Measurements from ENCODE around the gene CA5A.
"Not testable (repeated sequence)": the region's sequence is repeated elsewhere in the genome, so short reads cannot be mapped to it uniquely, and the experiment has no call there.

CA5A gene

DNA sequence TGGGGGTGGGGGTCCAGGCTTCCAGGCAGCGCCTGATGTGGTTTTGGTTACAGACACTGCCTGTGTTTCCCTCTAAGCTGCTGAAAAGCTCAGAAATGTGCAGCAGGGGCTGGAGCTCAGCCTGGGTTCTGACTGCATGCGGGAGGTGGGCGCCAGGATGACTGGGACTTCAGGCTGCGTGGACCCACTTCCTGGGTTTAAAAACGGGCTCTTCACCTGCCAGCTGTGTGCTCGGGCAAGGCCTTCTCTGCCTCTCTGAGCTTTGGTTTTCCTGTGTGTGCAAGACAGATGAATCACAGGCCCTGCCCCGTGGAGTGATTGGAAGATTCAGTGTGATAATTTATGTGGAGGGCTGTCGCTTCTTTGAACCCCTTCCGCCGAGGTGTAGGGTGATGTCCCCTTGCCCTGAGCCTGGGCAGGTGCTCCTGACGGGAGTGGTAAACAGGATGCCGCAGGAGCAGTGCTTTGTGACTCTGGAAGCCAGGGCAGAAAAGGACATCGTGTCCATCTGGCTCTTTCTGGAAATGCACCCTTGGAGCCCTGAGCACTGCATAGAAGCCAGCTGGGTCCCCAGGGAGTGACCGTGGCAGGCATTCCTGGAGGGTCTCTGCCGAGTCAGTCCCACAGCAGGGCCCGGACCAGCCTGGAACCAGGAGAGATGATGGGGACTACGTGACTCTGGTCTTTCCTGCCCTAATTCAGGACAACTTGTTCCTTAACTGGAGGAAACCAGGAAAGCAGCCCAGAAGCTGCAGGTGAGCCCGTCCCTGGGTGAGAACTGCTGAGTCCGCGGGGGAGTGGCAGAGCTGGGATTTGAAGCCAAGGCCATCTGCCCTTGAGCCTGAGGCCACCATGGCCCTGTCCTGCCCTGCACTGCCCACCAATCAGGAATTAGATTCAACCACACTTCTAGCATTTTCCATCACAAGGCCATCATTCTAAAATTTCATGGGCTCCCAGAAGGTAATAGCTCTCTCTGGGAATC, 38.5 kb downstream of the CA5A start:
- peak overlapping the region; percentile 97 for H3K27ac ChIP-seq (ENCODE audit: low read length)
- no peaks in the 10 kb centered on the region for H3K9me3 ChIP-seq (ENCODE audit: insufficient read depth, low read length, severe bottlenecking)
- H4K20me1 ChIP-seq (ENCODE audit: insufficient read depth, low read length) = no peaks in the 10 kb centered on the region
- no peaks in the 10 kb centered on the region for H3K36me3 ChIP-seq (ENCODE audit: insufficient read depth, low read length)
- H3K4me2 ChIP-seq (ENCODE audit: insufficient read depth, low read length) = peak overlapping the region; percentile 62
- H3K9ac ChIP-seq (ENCODE audit: low read depth, low read length) = peak overlapping the region; percentile 56
- no peak overlapping the region for H2AFZ ChIP-seq (ENCODE audit: low read depth, low read length)
- peaks cover 55% of the 10 kb centered on the region for H3K4me1 ChIP-seq (ENCODE audit: insufficient read depth, low read length)
- no peaks in the 10 kb centered on the region for H3K79me2 ChIP-seq (ENCODE audit: insufficient read depth, low read length)
- TF ChIP-seq, protein P1, sequence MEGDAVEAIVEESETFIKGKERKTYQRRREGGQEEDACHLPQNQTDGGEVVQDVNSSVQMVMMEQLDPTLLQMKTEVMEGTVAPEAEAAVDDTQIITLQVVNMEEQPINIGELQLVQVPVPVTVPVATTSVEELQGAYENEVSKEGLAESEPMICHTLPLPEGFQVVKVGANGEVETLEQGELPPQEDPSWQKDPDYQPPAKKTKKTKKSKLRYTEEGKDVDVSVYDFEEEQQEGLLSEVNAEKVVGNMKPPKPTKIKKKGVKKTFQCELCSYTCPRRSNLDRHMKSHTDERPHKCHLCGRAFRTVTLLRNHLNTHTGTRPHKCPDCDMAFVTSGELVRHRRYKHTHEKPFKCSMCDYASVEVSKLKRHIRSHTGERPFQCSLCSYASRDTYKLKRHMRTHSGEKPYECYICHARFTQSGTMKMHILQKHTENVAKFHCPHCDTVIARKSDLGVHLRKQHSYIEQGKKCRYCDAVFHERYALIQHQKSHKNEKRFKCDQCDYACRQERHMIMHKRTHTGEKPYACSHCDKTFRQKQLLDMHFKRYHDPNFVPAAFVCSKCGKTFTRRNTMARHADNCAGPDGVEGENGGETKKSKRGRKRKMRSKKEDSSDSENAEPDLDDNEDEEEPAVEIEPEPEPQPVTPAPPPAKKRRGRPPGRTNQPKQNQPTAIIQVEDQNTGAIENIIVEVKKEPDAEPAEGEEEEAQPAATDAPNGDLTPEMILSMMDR (IDR thresholded peaks at IDR 0.05; ENCODE audit: borderline replicate concordance, extremely low read depth, low read length, poor library complexity, severe bottlenecking) = peak; percentile 2
- TF ChIP-seq EZH2 (IDR thresholded peaks at IDR 0.05; ENCODE audit: borderline replicate concordance, low read depth, low read length, severe bottlenecking) = no peak
- no peaks in the 10 kb centered on the region for H3K27me3 ChIP-seq (ENCODE audit: insufficient read depth, low read length, poor library complexity)
- DNase-seq (peak; percentile 97), ATAC-seq (ENCODE audit: insufficient read depth, low read depth) (peak; percentile 85)
- peak overlapping the region in 1 of 2 experiments; percentile 39; a peak in 1 of 4 replicates for H3K4me3 ChIP-seq (ENCODE audit: low read depth in 1 of 2, low read length in 2 of 2)

DNA sequence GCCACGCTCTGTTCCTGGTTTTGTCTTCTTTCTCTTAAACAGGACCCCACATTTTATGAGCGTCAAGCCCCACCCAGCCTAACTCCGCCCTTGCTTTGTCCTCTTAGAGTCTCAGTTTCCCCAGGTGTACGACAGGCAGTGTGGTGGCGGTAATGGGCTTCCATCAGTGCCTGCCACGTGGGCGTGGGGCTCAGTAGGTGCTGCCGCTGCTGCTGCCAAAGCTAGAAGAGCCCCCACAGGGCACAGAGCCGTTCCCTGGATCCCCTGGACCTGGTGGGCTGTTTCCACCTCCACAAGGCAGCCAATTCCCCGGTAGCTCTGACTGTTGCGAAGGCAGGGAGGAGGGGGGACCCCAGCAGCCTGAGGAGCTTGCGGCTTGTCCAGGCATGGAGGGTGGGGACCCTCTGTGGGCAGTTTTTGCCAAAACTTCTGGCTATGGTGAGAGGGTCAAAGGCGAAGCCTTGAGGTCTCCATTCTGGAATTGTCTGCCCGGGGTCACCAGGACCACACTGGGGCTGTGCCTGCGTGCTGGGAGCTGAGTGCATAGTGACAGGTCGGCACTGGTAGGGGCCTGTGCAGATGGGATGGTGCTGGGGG, 39.3 kb downstream of the CA5A start:
- H3K27me3 ChIP-seq (ENCODE audit: insufficient read depth, low read length, poor library complexity); DNase-seq; H3K36me3 ChIP-seq (ENCODE audit: insufficient read depth, low read length); H4K20me1 ChIP-seq (ENCODE audit: insufficient read depth, low read length); H2AFZ ChIP-seq (ENCODE audit: low read depth, low read length); H3K9me3 ChIP-seq (ENCODE audit: insufficient read depth, low read length, severe bottlenecking); H3K79me2 ChIP-seq (ENCODE audit: insufficient read depth, low read length): not testable (repeated sequence)
- peak; percentile 20 for ATAC-seq (ENCODE audit: insufficient read depth, low read depth)
- Histone ChIP-seq H3K4me2 (ENCODE audit: insufficient read depth, low read length) (peak overlapping the region; percentile 62), H3K4me3 (ENCODE audit: low read depth in 1 of 2, low read length in 2 of 2) (peak overlapping the region in 1 of 2 experiments; percentile 39; a peak in 2 of 4 replicates), H3K4me1 (ENCODE audit: insufficient read depth, low read length) (peaks cover 55% of the 10 kb centered on the region), H3K9ac (ENCODE audit: low read depth, low read length) (peak overlapping the region; percentile 56), H3K27ac (ENCODE audit: low read length) (peak overlapping the region; percentile 97)

DNA sequence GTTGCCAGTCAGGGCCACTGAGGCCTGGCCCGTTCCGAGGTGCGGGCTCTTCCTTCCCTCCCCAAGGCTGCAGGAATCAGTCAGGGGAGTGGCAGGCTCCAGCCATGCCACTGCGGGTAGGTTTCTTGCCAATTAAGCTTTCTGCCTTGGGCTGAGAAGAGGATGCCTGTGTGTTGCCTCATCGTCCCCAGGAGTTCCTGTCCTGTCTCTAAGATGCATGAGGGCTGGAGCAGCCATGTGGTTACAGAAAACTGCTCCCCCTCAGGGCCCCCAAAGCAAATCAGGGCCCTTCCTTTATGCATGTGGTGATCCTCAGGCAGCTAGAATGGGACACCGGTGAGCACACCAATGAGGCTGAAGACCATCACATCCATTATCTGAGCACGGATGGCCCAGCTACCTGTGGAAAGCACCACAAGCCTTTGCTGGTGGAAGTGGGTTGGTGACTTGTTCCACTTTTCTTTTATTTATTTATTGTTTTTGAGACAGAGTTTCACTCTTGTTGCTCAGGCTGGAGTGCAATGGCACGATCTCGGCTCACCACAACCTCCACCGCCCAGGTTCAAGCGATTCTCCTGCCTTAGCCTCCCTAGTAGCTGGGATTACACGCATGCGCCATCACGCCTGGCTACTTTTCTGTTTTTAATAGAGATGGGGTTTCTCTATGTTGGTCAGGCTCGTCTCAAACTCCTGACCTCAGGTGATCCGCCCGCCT, 40.0 kb downstream of the CA5A start:
- Histone ChIP-seq H3K9ac (ENCODE audit: low read depth, low read length) (peak overlapping the region; percentile 56), H3K4me2 (ENCODE audit: insufficient read depth, low read length) (peak overlapping the region; percentile 62), H3K4me1 (ENCODE audit: insufficient read depth, low read length) (peaks cover 55% of the 10 kb centered on the region), H3K27ac (ENCODE audit: low read length) (peak overlapping the region; percentile 97)
- H3K79me2 ChIP-seq (ENCODE audit: insufficient read depth, low read length); H3K27me3 ChIP-seq (ENCODE audit: insufficient read depth, low read length, poor library complexity); ATAC-seq (ENCODE audit: insufficient read depth, low read depth); H3K9me3 ChIP-seq (ENCODE audit: insufficient read depth, low read length, severe bottlenecking); H3K36me3 ChIP-seq (ENCODE audit: insufficient read depth, low read length); H2AFZ ChIP-seq (ENCODE audit: low read depth, low read length); H4K20me1 ChIP-seq (ENCODE audit: insufficient read depth, low read length); H3K4me3 ChIP-seq (ENCODE audit: low read depth in 1 of 2, low read length in 2 of 2): not testable (repeated sequence)
- DNase-seq = peak; percentile 52

DNA sequence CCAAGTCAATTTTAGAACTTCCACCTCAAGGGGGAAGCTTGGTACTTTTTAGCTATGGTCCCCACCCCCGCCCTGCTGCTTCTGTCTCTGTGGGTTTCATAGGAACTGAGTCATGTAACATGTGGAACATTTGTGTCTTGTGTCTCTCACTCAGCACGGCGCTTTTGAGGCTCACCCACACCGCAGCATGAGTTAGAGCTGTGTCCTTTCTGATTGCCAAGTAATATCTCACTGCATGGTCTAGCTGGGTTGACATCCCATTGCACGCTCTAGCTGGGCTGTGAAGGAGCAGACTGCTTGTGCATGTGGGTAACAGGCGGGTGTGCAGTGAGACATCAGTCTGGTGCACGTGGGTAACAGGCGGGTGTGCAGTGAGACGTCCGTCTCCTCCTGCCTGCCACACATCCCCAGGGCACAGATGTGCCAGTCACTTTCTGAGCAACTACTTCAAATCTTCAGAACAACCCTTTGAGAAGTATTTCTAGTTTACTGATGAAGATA, 40.6 kb downstream of the CA5A start:
- H3K36me3 ChIP-seq (ENCODE audit: insufficient read depth, low read length) = no peaks in the 10 kb centered on the region
- no peak overlapping the region for H3K4me3 ChIP-seq (ENCODE audit: low read depth in 1 of 2, low read length in 2 of 2)
- DNase-seq (peak; percentile 83), ATAC-seq (ENCODE audit: insufficient read depth, low read depth) (peak; percentile 47)
- H3K9ac ChIP-seq (ENCODE audit: low read depth, low read length) = peak overlapping the region; percentile 56
- H3K27ac ChIP-seq (ENCODE audit: low read length) = peak overlapping the region; percentile 97
- H3K27me3 ChIP-seq (ENCODE audit: insufficient read depth, low read length, poor library complexity) = no peaks in the 10 kb centered on the region
- peaks cover 55% of the 10 kb centered on the region for H3K4me1 ChIP-seq (ENCODE audit: insufficient read depth, low read length)
- H4K20me1 ChIP-seq (ENCODE audit: insufficient read depth, low read length) = no peaks in the 10 kb centered on the region
- TF ChIP-seq EZH2 (IDR thresholded peaks at IDR 0.05; ENCODE audit: borderline replicate concordance, low read depth, low read length, severe bottlenecking) = no peak
- TF ChIP-seq, protein P1 (IDR thresholded peaks at IDR 0.05; ENCODE audit: borderline replicate concordance, extremely low read depth, low read length, poor library complexity, severe bottlenecking) = peak; percentile 16
- H3K79me2 ChIP-seq (ENCODE audit: insufficient read depth, low read length) = no peaks in the 10 kb centered on the region
- 0 out of 2 replicates have a peak overlapping the region, but pooled peaks have one; percentile 1 for H2AFZ ChIP-seq (ENCODE audit: low read depth, low read length)
- H3K4me2 ChIP-seq (ENCODE audit: insufficient read depth, low read length) = peak overlapping the region; percentile 62
- H3K9me3 ChIP-seq (ENCODE audit: insufficient read depth, low read length, severe bottlenecking) = no peaks in the 10 kb centered on the region

DNA sequence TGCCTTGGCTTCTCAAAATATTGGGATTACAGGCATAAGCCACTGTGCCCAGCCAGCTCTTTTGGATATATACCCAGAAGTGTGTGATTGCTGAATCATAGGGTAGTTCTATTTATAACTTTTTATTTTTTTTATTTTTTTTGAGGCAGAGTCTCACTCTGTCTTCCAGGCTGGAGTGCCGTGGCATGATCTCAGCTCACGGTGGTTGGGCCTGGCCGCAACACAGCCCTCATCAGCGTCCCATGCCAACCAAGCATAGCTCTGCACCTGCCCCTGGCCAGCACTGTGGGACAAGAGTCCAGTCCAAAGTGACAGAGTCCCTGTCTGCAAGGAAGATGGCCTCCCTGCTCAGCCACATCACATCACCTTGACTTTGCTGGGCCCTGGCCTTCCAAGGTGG, 42.3 kb downstream of the CA5A start:
- peaks cover 44% of the 10 kb centered on the region for H3K4me1 ChIP-seq (ENCODE audit: insufficient read depth, low read length)
- not testable (repeated sequence) for H3K4me3 ChIP-seq (ENCODE audit: low read depth in 1 of 2, low read length in 2 of 2); H3K79me2 ChIP-seq (ENCODE audit: insufficient read depth, low read length); H4K20me1 ChIP-seq (ENCODE audit: insufficient read depth, low read length); H3K27ac ChIP-seq (ENCODE audit: low read length); H3K27me3 ChIP-seq (ENCODE audit: insufficient read depth, low read length, poor library complexity); H2AFZ ChIP-seq (ENCODE audit: low read depth, low read length); DNase-seq; H3K9me3 ChIP-seq (ENCODE audit: insufficient read depth, low read length, severe bottlenecking); H3K9ac ChIP-seq (ENCODE audit: low read depth, low read length); H3K4me2 ChIP-seq (ENCODE audit: insufficient read depth, low read length); H3K36me3 ChIP-seq (ENCODE audit: insufficient read depth, low read length); ATAC-seq (ENCODE audit: insufficient read depth, low read depth)

Measured in DND-41 (cell line).